CD4-positive, alpha-beta T cell treated with Interleukin-17A for 1 hour (primary cell): Measurements from ENCODE around the gene VANGL2.

Experiments used
- DNase-seq: peaks from one replicate; pipeline ENCODE4 v3.0.0-alpha.2; 2020

VANGL2 gene

DNA sequence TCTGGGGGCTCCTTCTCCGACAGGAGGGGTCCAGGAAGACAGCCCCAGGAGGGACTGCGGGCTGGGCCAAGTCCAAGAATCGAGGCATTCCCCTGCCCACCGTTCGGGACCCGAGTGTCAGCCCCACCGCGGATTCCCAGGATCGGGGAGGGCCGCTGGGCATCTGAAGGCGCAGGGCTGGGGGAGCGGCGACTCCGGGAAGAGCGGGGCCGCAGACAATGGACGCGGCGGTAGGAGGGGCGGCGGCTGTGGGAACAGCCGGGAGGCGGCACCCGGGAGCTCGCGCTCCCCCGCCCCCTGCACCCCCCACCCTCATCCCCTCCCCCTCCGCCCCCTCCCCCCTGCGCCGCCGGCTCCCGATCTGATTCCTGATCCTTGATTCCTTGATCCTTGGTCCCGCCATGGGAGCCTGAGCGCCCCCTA is at the start of gene VANGL2:
TSS of gene VANGL2 (plus strand) at position 342 of the 423 bp plus-strand sequence. CDS start 15,274 bp downstream, outside the sequence.
- peak; percentile 47 for DNase-seq

DNA sequence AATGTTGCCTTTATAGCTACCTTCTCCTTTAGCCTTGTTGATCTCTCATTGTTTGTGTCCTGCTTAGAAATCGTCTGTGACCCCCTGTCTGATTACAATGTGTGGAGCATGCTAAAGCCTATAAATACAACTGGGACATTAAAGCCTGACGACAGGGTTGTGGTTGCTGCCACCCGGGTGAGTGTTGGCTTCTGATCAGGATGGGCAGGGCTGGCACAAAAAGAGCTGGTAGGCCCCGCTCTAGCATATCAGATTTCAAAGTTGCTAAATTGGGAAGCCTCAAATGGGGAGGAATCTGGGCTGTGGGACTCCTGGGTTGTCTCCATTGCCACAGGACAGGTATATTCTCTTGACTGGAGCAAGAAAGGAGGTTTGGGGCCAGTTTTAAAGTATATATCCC is 48.7 kb upstream of the VANGL2 start:
- no peak for DNase-seq

DNA sequence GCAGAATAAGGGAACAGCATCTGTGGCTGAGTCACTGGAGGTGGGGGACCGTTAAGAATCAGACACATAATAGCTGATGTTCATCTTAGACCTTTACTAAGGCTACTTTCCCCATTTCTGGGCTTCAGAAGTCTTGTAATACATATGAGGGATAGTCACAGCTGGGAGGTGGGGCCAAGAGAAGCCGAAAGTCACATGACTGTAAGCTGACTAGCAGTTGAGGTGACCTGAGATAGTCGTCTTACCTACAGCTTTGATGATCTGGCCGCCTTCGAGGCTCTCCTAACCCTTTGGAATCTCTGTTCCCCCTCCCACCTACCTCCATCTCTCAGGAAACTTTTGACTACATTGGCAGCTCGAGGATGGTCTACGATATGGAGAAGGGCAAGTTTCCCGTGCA is 47.8 kb upstream of the VANGL2 start:
- DNase-seq = no peak

DNA sequence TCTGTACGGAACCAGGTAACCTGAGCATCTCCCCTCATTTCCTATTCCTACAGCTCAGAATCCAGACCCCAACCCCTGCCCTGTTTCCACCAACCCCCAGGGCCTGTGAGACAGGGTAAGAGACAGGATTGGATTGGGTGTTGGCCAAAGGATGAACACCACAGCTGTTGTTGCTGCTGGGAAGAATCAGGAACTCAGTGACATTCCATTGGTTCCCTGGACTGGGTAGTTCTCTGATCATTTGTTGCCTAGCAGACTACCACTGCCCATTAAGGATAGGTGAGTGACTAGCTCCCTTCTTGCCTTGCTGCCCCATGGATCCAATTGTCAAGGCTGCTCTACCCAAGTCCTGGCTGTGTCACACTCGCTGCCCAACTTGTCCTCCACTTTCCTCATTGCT is 47.1 kb upstream of the VANGL2 start:
- no peak for DNase-seq

DNA sequence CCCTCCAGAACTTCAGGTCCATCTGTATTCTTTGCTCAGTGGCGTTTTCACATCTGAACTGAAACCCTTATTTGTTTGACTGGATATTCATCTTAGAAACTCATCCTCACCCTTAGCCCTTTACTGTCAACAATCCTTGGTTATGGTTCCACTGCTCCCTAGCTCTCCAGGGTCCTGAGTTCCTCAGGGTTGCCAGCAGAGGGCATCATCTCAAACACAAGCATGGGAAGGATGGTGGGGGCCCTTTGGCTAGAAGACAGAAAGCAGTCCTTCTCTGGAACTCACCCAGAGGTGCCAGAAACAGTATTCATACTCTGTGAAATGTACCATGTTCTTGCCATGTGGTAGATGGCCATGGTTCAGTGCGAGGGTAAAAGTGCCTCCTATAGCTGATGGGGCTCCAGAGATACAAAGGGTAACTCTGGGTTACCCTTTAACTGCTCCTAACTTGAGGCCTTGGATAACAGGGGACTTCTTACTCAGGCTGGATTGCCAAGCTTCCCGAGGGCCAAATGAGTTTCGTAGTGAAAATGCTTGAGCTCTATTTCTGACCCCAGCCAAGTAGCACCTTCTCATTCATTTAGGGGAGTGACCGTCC is 45.9 kb upstream of the VANGL2 start:
- peak; percentile 29 for DNase-seq

DNA sequence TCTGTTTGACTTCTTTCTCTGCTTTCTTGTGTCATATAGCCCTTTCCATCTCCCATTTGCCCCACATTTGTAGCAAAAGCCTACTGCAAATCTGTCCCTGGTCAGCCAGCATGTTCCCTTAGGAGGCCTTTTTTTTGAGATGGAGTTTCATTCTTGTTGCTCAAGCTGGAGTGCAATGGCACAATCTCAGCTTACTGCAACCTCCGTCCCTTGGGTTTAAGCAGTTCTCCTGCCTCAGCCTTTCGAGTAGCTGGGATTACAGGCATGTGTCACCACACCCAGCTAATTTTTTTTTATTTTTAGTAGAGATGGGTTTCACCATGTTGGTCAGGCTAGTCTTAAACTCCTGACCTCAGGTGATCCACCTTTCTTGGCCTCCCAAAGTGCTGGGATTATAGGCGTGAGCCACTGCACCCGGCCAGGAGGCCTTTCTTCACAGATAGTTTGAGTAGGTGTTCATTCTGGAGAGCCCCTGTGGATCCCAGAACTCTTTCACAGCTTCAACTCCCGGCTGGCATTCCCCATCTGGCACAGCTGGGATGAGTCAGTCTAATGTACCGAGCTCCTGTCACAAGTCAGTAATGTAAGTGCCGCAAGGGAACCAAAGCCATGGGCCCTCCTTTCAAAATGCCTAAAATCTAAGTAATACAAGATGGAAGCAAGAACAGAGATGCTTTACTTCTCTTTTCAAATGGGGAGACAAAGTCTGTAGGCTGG is 42.9 kb upstream of the VANGL2 start:
- DNase-seq = no peak

DNA sequence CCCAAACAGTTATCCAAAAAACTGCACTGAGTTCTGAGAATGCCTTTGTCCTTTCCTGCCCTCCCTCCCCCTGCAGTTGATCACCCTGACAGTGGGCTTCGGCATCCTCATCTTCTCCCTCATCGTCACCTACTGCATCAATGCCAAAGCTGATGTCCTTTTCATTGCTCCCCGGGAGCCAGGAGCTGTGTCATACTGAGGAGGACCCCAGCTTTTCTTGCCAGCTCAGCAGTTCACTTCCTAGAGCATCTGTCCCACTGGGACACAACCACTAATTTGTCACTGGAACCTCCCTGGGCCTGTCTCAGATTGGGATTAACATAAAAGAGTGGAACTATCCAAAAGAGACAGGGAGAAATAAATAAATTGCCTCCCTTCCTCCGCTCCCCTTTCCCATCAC is 42.3 kb upstream of the VANGL2 start:
- DNase-seq = no peak

DNA sequence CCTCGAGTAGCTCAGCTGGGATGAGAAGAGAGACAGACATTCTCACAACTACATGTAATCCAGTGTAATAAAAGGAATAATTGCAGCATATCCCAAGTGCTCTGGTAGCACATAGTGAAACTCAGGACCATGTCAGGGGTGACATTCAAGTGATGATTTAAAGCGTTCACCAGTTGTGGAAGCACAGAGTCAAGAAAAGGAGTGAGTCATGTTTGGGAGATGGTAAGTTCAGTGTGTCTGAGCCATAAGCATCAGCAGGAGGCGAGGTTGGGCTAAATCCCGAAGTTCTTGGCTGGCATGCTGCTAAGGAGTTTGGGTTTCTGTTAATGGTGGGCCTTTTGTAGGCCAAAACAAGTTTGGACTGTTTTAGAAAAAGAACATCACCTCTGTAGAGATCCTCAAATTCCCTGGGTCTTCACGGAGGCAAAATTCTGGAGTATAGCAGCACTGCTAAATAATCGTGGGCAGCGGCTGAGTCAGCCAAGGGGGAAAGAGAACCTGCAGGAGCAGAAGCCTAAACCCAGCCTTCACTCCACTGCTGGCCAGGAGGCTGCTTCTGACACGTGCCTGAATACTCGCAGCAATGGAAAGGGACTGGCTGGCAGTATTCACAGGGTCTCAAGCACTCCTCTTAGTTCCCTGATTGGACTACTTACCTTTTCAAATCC is 40.7 kb upstream of the VANGL2 start:
- no peak for DNase-seq

DNA sequence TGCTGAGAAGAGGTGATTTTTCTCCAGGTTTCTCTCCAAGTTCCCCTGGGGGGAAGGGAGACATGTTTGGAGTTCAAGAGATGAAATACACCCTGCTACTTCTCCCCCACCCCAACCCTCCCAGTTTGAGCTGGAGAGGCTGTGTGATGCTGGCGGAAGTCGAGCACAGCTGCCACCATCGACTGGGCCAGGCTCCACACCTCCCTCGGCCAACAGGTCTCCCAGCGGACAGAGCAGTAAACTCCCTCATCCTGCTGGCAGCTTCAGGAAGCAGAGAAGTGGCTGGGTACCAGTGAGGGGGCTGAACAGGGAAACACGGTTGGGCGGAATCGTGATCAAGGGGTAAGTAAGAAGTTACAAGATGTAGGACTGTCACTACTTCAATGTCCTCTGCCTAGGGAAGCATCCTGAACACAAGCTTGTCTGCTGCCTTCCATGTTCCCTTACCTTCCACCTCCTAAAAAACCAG is 40.1 kb upstream of the VANGL2 start:
- DNase-seq = no peak

DNA sequence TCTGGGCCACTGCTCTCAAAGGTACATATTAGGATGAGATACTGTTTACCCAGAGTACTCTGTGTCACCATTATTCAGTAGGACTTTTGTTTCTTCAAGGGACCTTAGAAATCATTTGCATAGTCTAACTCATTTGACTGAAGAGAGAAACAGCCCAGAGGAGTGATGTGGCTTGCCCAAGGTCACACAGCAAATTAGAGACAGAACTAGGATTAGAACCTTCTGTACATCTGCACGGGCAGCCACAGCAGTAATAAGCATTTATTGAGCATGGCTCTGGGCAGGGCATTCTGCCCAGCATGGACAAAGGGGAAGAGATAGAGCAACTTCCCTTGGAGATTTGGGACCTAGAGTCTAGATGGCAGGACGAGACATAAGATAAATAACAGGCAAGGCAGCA is 39.2 kb upstream of the VANGL2 start:
- no peak for DNase-seq

DNA sequence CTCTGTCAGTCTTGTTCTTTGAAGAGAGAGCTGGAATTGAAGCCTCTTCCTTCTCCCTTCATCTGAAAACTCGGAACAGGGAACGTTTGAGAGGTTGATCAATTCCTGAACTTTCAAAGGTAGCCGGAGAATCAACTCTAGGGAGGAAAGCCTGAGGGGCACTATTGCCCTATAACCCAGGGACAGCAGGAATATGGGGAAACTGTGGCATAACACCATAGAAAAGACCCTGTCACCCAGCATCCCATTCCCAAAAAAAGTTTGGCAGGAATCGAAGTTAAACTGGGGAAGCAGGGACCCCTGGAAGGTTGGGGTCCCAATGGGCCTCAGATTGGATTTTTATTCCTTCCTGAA is 38.6 kb upstream of the VANGL2 start:
- DNase-seq = no peak

DNA sequence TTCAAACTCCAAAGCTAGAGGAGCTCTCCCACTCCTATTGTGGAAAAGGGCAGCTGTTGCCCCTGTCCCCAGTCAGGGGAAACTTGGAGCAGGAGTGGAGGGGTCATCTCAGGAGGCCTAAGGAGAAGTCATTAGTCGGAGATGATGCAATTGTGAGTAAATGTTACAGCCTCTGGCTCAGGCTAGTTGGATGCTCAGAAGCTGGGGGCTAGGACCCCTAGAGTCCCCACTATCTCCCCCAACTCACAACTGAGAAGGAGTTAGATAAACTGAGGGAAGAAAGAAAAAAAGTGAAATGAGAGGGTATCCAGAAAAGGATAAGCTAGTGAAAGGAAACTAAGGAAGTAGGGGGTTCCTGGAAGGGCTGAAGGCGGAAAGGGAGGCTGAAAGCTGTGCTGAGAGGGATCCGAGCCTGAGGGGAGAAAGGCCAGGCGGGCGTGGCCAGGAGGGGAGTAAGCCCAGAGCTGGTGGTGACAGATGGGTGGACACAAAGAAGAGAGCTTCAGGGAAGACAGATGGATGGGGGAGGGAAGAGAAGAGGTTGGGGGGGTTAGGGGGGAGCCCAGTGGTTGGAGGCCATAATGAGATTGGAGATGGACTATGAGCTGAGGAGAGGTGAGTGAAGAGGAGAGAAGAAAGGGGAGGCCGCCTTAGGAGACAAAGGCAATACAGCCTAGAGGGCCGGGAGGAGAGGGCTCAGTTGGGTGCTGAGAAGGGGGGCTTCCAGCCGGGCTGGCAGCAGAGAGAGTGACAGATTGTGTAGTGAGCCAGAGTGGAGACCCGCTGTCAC is 38.0 kb upstream of the VANGL2 start:
- no peak for DNase-seq

DNA sequence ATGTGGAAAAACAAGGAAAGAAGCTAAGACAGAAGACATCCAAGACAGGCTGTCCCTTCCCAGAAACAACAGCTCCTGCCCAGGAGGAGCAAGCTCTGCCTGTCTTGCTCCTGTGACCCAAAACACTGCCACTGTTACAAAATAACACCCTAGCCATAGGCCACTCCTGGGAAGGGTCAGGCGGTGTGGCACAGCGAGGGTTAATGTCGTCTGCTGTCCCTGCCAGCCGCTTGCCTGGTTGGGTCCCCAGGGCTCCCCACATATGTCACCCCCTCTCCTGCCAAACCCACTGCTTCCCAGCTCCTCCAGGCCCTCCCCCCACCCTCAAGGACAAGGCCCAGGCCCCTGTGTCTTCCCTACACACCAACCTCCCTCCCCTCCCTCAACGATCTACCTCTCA is 37.4 kb upstream of the VANGL2 start:
- DNase-seq = no peak

DNA sequence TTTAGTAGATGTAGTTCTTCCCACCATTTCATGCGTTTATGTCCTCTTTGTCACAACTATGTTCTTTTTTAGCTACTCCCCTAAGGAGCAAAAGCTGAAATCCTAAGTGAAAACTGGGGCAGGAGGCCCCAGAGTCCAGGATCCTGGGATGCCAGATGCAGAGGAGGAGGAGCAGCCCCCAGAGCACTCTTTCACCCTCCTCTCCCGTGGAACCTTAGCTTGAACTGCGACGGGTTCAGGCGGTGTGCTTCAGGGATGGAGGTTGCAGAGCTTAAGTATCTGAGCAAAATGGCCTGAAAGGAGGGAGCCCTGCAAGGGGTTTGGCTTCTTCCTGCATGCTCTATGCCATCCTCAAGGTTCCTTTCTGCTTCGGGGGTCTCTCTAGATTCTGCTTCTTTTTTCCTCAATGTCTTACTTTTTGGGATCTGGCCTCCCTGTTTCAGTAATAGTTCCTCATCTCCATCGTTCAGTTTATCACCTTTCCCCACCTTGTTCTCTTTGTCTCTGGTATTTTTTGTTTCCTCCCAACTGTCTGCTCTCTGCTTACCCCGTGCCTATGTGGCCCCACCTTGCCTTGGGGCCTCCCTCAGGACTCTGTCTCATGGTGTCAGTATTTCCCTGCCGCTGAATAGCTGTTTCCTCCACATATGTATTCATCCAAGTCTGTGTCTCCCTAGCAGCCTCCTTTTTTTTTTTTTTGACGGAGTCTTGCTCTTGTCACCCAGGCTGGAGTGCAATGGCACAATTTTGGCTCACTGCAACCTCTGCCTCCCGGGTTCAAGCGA is 36.2 kb upstream of the VANGL2 start:
- DNase-seq = no peak

DNA sequence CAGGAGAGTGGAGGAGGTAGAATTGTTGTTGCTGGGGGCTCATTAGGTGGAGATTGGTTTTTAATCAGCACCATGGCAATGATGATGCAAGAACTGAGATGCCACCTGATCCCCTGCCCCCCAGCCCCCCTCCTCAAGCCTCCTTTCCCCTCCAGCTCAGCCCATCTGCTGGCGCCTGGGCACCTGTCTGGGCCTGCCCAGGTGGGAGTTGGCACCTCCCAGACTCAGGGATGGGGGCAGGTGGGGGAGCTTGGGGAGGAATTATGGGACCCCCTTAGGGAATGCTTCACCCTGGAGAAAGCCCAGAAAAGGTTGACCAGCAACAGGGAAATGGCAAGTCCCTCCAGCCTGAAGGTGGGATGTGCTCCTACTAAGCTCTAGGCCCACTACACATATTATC is 35.0 kb upstream of the VANGL2 start:
- no peak for DNase-seq

DNA sequence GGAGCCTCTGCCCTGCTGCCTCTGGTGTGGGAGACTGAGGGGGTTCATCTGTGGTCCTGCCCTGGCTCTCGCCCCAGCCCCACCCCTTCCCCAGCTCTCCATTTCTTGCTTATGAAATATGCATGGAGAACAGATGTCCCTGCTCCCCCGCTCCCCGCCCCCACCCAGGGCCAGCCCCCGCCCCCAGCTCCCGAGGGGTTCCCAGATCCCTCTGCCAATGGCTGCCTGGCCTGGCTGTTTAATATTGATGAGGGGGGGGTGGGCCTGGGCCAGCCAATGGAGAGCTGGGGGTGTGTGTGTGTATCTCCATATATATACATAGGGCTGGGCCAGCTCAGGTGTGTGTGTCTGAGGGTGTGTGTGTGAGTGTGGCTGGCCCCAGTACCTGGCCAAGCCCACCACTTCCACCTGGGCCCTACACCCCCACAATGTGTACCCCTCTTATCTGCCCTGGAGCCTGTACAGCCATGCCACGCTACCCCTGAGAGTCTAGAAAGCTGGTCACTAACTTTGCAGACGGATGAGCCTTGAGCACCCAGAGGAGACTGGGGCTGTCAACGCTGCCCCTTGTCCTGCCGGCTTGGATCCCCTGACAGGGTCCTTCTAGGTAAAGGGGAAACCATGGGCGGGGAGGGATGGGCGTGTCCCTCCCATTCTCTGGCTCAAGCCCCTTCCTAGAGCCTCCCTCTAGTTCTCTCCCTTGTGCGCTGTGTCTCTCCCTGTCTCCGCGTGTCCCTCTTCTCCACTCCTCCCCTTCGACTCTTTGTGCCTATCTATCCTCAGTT is 33.4 kb upstream of the VANGL2 start, which contains the start of gene NHLH1:
TSS of gene NHLH1 (plus strand) at position 341 of the 785 bp plus-strand sequence. CDS start 3,661 bp downstream, outside the sequence.
- DNase-seq = no peak

DNA sequence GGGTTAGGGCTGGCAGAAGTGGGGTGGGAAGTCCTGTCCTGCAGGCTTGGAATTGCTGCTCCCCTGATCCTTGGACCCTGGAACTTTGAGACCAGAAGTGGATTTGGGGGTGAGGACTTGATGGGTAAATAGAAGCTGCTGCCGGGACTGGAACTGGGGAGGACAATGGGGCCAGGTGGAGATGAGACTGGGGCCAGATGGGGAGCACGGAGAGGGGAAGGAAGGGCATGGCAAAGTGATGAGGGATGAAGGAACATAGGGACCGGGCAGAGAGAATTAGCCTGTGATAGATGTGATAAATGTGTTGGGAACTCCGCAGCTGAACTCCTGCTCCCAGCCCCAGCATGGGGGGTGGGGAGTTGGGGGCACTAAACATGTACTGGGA is 32.9 kb upstream of the VANGL2 start:
- DNase-seq = no peak

DNA sequence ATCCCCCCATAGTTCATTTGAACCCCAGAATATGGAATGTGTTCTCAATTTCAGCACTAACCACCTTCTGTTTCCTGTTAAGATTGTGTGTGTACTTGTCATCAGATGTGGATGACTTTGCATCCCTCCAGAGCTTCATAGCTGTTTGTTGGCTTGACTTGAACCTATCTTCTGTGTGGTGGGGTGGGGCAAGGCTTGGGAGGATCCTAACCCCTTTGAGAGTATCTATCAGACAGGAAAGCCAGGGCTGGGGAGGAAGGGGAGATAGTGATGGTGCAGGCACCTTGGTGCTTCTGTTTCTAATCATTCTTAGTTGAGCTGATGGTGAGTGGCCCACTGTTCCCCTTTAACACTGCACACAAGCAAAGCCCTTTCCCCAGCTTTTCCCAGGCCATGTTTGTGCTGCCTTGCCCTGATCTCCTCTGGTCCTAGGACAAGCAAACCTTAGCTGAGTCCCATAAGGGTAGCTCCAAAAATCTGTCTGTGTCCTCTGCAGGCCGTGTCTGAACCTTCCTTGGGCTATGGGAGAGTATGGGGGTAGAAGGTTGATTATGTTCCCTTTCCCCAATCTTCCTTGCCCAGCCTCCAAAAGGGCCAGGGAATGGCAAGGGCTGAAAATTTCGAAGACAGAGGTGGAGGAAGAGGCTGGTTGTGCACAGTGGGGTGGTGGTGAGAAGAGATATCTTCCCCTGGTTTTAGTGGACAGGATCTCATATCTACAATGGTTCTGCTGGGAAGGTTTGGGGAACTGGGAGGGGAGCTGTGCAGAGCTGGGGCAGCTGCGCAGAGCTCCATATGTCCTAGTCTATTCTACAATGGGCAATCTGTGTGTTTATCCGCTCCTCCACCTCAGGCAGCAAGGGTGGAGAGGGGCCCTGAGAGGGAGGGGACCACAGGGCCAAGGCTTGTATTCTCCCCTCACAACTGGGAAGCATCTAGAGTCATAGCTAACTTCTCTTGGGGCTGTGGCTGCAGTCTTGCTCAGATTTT is 32.1 kb upstream of the VANGL2 start:
- DNase-seq = no peak

DNA sequence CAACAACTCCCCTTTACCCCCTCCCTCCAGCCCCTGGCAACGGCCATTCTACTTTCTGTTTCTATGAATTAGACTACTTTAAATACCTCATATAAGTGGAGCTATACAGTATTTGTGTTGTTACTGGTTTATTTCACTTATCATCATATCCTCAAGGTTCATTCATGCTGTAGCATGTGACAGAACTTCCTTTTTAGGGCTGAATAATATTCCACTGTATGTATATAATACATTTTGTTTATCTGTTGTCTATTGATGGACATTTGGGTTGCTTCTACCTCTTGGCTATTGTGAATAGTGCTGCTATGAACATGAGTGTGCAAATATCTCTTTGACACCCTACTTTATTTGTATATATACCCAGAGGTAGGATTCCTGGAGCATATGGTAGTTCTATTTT is 31.3 kb upstream of the VANGL2 start:
- no peak for DNase-seq
